Brain microvascular endothelial cell (primary cell): ENCODE measurements around the gene TARBP2.

Experiments
- DNase-seq: peaks from one replicate; pipeline ENCODE4 v3.0.0-alpha.2; 2020
- H3K27ac ChIP-seq: fragments of 250-450 bp; sonication (Bioruptor Pico); 2 replicates; pipeline ENCODE4 v1.5.1; 2020; ENCODE audit warnings: mild to moderate bottlenecking, moderate library complexity
- H3K27me3 ChIP-seq: fragments of 250-450 bp; sonication (Bioruptor Pico); replicated peaks from 2 replicates; pipeline ENCODE4 v1.5.1; 2020; ENCODE audit warnings: mild to moderate bottlenecking
- H3K36me3 ChIP-seq: fragments of 250-450 bp; sonication (Bioruptor Pico); replicated peaks from 2 replicates; pipeline ENCODE4 v1.5.1; 2020; ENCODE audit warnings: mild to moderate bottlenecking
- H3K4me3 ChIP-seq: 2 replicates; pipeline ENCODE4 v1.5.1; 2011; ENCODE audit warnings: low read depth, mild to moderate bottlenecking, control low read depth, low read length, moderate library complexity
- CTCF ChIP-seq: IDR thresholded peaks from 2 replicates; pipeline ENCODE4 v1.5.1; 2011; ENCODE audit warnings: low read depth, mild to moderate bottlenecking, moderate library complexity, low read length, control low read depth, inconsistent platforms; ENCODE audit errors: missing control alignments
- in situ Hi-C: cut with HindIII; loops from 2 replicates; pipeline ENCODE4 v1.10.0; 2017; ENCODE audit warnings: low sequenced_read_pairs, low pct_ligation_motif_present

The TARBP2 gene

DNA sequence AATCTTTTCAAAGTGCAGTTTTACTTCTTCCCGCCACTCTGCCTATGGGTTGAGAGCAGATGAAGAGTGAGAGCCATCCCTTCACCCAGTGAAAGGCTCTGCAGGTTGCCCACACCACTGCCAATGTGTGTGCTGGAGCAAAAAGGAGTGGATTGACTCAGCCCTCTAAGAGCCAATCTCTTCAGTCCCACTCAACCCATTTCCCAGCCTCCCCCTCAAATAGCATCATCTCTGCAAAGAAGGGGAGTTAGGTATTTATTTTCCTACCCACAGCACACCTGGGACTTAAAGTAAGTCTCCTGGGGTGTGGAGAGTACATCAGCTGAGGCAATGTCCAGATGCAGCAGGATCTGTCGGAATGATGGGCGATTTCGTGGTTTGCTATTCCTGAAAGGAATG lies 17.1 kb upstream of the TARBP2 start:
- Histone ChIP-seq H3K36me3 (peaks cover 64% of the 10 kb centered on the region), H3K27ac (no peak overlapping the region), H3K4me3 (no peak overlapping the region), H3K27me3 (no peaks in the 10 kb centered on the region)
- TF ChIP-seq CTCF = no peak
- in situ Hi-C loops = no loop called here
- DNase-seq = no peak

DNA sequence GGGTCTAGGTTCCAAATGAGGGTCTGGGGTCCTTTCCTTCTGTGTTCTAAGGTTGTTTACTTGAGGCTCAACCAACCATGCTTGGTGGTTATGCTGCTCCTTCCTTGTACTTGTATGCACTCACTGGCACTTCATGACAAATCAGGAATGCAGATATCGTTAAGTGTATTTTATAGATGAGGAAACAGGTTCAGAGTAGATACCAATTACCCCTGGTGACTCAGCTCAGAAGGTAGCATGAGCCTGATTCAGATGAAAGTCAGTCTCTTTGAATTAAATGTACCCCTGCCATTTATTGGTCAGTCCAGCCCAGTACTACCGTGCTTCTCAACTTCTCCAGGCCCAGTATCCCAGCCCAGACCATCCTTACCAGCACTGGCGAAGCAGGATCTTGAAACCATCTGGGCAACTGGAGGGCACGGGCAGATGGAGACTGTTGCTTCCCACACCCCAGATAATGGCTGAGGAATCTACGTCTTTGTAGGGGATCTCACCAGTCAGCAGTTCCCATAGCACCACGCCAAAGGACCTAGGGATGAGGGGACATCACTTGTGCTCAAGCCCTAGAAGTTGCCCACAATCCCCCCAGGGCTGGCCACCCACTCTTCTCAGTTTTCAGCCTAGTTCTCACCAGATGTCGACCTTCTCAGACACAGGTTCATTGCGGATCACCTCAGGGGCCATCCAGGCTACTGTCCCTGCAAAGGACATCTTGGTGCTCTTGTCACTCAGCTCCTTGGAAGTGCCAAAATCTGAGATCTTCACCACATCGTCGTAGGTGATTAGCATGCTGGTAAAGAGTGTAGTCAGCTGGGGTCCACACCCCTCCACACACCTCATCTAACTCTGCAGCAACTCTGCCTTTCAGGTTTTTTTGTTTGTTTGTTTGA lies 16.2 kb upstream of the TARBP2 start:
- no peak for TF ChIP-seq CTCF
- no peaks in the 10 kb centered on the region for H3K27me3 ChIP-seq
- no peak overlapping the region for H3K4me3 ChIP-seq
- no peak for DNase-seq
- in situ Hi-C loops = no loop called here
- peaks cover 57% of the 10 kb centered on the region for H3K36me3 ChIP-seq
- no peak overlapping the region for H3K27ac ChIP-seq

GRCh38 chr12:53485955-53486735 lies 14.9 kb upstream of the TARBP2 start:
- H3K4me3 ChIP-seq = no peak overlapping the region
- no peak overlapping the region for H3K27ac ChIP-seq
- DNase-seq = no peak
- no peak for TF ChIP-seq CTCF
- H3K36me3 ChIP-seq = peaks cover 49% of the 10 kb centered on the region
- H3K27me3 ChIP-seq = no peaks in the 10 kb centered on the region
- in situ Hi-C loops = no loop called here

- Histone ChIP-seq H3K27ac (no peak overlapping the region), H3K4me3 (no peak overlapping the region), H3K27me3 (no peaks in the 10 kb centered on the region), H3K36me3 (peaks cover 42% of the 10 kb centered on the region)
- no peak for TF ChIP-seq CTCF
- in situ Hi-C loops = no loop called here
- no peak for DNase-seq
These were observed 14.2 kb upstream of the TARBP2 start for GRCh38 chr12:53486736-53487487.

GRCh38 chr12:53489242-53489864 lies 11.7 kb upstream of the TARBP2 start:
- Histone ChIP-seq H3K27ac (no peak overlapping the region), H3K27me3 (no peaks in the 10 kb centered on the region), H3K36me3 (peaks cover 17% of the 10 kb centered on the region), H3K4me3 (no peak overlapping the region)
- no peak for DNase-seq
- no peak for TF ChIP-seq CTCF
- in situ Hi-C loops = no loop called here
